Gastroesophageal sphincter (tissue), 3 donors: ENCODE data around the gene KCNMA1.

Experiments
- EP300 ChIP-seq: sonication (generic); formaldehyde crosslinking; IDR thresholded peaks from one replicate; pipeline ENCODE4 v1.6.1; 2017; ENCODE audit warnings: antibody characterized with exemption, mild to moderate bottlenecking
- POLR2AphosphoS5 ChIP-seq: sonication (generic); formaldehyde crosslinking; IDR thresholded peaks from one replicate; pipeline ENCODE4 v1.6.1; 2017; ENCODE audit warnings: antibody characterized with exemption
- TF ChIP-seq, protein P1 (sequence below), 4 experiments: fragments of 200-600 bp in 2 of 4; fragments of 450-650 bp in 2 of 4; sonication (generic) in 1 of 4; IDR thresholded peaks; one replicate each; pipeline ENCODE4 v1.5.1; 2017 to 2019; ENCODE audit warnings: antibody characterized with exemption in 4 of 4, mild to moderate bottlenecking in 2 of 4, moderate library complexity in 2 of 4

DNA sequence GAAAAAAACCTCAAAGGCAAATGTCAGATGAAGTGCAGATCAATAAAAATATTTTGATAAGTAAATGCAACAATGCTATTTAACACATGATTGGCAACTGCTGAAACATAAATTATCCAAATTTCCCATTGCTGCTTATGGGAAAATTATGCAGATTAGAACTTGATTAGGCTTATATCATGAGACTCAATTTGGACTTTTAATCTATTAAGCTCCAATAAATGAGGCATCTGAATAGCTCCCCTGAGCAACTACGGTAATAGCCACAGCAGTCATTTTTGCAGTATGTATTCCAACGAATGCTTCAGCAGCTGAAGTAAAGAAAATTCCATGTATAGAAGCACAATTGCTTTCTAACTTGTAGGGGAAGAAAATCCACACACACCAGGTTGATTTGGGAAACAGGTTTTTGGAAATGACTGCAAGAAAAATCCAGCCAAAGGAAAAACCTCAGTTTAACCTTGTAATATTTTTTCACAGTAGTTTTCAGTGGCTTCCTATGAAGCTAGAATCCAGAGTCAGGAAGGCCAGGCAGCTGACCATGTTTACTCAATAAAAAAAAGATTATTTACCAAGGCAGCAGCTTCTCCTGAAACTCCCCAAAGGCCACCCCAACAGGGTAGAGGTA is 716.1 kb downstream of the KCNMA1 start:
- no peak for TF ChIP-seq POLR2AphosphoS5
- TF ChIP-seq, protein P1, sequence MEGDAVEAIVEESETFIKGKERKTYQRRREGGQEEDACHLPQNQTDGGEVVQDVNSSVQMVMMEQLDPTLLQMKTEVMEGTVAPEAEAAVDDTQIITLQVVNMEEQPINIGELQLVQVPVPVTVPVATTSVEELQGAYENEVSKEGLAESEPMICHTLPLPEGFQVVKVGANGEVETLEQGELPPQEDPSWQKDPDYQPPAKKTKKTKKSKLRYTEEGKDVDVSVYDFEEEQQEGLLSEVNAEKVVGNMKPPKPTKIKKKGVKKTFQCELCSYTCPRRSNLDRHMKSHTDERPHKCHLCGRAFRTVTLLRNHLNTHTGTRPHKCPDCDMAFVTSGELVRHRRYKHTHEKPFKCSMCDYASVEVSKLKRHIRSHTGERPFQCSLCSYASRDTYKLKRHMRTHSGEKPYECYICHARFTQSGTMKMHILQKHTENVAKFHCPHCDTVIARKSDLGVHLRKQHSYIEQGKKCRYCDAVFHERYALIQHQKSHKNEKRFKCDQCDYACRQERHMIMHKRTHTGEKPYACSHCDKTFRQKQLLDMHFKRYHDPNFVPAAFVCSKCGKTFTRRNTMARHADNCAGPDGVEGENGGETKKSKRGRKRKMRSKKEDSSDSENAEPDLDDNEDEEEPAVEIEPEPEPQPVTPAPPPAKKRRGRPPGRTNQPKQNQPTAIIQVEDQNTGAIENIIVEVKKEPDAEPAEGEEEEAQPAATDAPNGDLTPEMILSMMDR (IDR thresholded peaks at IDR 0.05): no peak
- no peak for TF ChIP-seq EP300
